Measurements from ENCODE around the gene ANKMY1. TPM values are rescaled to one million over a fixed set of nuclear protein-coding genes. Genes with fewer than 3 reads are reported as not detected.

ANKMY1 gene
- total and polyA plus RNA-seq, 2 of the 13 experiments (the other 11 are each of a cell fraction or from before 2014, with no cell fraction given), result 11.7 to 18.8 TPM

DNA sequence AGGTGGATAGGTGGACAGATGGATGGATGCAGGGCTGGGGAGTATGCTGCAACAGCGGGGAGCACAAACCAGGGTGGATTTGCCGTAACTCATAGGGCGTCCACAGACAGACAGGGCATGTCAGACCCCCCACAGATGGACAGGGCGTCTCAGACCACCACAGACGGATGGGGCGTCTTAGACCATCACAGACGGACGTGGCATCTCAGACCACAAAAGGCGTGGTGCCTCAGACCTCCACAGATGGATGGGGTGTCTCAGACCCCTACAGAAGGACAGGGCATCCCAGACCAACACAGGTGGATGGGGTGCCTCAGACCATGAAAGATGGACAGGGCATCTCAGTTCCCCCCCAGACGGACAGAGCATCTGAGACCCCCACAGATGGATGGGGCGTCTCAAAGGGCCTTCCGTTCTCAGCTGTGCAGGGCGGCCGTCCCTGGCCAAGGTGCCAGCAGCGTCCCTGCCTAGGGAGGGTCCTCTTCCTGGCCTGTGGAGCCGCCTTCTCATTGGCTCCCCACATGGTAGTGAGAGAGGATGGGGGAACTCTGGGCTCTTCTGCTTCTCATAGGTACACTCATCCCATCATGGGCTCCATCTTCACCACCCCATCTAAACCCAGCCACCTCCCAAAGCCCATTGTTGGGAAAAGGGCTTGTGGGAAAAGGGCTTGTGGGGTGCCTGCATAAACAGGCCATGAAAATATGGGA is 2.1 kb downstream of the ANKMY1 start:
- no TSS peak for BruUV-seq (replicated peaks)
- no peak overlapping the region for H3K4me3 ChIP-seq (replicated peaks in 1 of 3; ENCODE audit: insufficient read depth in 1 of 3, low read depth in 2 of 3, low read length in 3 of 3)
- FAIRE-seq (no peak), ATAC-seq (no peak), DNase-seq (ENCODE audit: low spot score) (no peak)
- no peaks in the 10 kb centered on the region for H3K9me3 ChIP-seq (ENCODE audit: low read length)
- intact Hi-C loops (cut with micrococcal nuclease; ENCODE audit: unreplicated experiment), result no loop called here
- H3K4me1 ChIP-seq (ENCODE audit: insufficient read depth, low read length), result peaks cover 44% of the 10 kb centered on the region
- peaks cover 18 to 44% of the 10 kb centered on the region in 2 experiments for H3K36me3 ChIP-seq (replicated peaks in 1 of 2; ENCODE audit: control insufficient read depth in 1 of 2, insufficient read depth in 2 of 2, low read length in 2 of 2)
- H4K20me1 ChIP-seq (ENCODE audit: insufficient read depth, low read length), result no peaks in the 10 kb centered on the region
- peaks cover 28% of the 10 kb centered on the region for H3K79me2 ChIP-seq (ENCODE audit: insufficient read depth, low read length)
- peak overlapping the region; percentile 29 for H3K27ac ChIP-seq (ENCODE audit: extremely low read length, insufficient read depth, low read length)
- no peaks in the 10 kb centered on the region for H3K27me3 ChIP-seq (ENCODE audit: control insufficient read depth in 1 of 2, insufficient read depth in 2 of 2, low read length in 2 of 2)
- H2AFZ ChIP-seq (ENCODE audit: low read length), result no peak overlapping the region
- no peak overlapping the region for H3K4me2 ChIP-seq (ENCODE audit: low read depth, low read length)
- no peak overlapping the region for H3K9ac ChIP-seq (ENCODE audit: insufficient read depth, low read depth, low read length)
- in situ Hi-C loops (cut with HindIII; ENCODE audit: extremely low pct_ligation_motif_present, low pct_unique_long_range_greater_than_20kb), result loop anchor here (25.0 kb wide), 1 partner anchor 657 kb away; no protein-coding TSS in a partner anchor
- 94% methylated on average over 9 of the region's 16 CpGs for WGBS (ENCODE audit: low lambda C conversion rate)
- CTCF ChIA-PET (ENCODE audit: low intra/inter-chr PET ratio, low total read pairs), result no interaction called here
- POLR2A ChIA-PET, result interaction anchor here (2.7 kb wide), 1 partner anchor 10 kb away, joined by 12 read pairs; no protein-coding TSS in a partner anchor
- peak; percentile 58; the same call in 1 of the 2 replicates for TF ChIP-seq NRL (CRISPR knock-in tag; IDR thresholded peaks at IDR 0.05; ENCODE audit: borderline replicate concordance)
- no peak for TF ChIP-seq ZBTB8A (CRISPR knock-in tag; IDR thresholded peaks at IDR 0.05; ENCODE audit: borderline replicate concordance, low read depth)

DNA sequence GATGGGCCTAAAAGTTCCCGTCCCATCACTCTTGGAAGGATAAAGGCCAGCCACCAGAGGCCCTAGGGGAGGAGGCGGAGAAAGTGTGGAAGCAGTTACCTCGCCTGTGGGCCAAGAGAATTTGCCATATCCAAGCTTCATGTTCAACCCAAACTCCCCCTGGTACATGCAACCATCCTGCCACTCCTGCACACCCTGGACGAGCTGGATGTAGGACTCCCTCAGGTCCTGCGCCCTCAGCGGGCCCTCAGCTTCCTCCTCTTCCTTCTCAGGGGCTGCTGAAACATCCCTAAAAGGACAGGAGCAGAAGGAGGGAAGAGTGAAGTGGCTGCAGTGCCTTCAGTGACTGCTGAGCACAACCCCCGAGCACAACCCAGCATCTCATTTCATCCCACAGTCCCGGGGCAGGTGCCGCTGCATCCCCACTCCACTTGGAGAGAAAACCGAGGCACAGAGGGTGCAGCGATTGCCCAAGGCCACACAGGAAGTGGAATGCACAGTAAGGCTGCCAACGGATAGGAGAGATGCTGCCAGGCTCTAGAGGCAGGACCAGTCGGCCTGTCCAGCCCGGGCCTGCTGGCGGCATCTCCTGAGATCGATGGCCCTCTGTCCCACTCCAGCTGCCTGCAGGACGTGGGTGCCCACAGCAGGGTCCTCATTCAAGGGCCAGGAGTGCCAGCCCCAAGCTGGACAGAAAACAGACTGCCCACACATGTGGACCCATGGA is 2.9 kb downstream of the ANKMY1 start:
- H3K4me3 ChIP-seq (replicated peaks in 1 of 3; ENCODE audit: insufficient read depth in 1 of 3, low read depth in 2 of 3, low read length in 3 of 3), result no peak overlapping the region
- H3K27ac ChIP-seq (ENCODE audit: extremely low read length, insufficient read depth, low read length), result no peak overlapping the region
- CTCF ChIA-PET (ENCODE audit: low intra/inter-chr PET ratio, low total read pairs), result no interaction called here
- H3K79me2 ChIP-seq (ENCODE audit: insufficient read depth, low read length), result peaks cover 26% of the 10 kb centered on the region
- H3K36me3 ChIP-seq (replicated peaks in 1 of 2; ENCODE audit: control insufficient read depth in 1 of 2, insufficient read depth in 2 of 2, low read length in 2 of 2), result peaks cover 18 to 45% of the 10 kb centered on the region in 2 experiments
- H3K9ac ChIP-seq (ENCODE audit: insufficient read depth, low read depth, low read length), result no peak overlapping the region
- 98% methylated on average over 17 of the region's 17 CpGs for WGBS (ENCODE audit: low lambda C conversion rate)
- no peak overlapping the region for H3K4me2 ChIP-seq (ENCODE audit: low read depth, low read length)
- in situ Hi-C loops (cut with HindIII; ENCODE audit: extremely low pct_ligation_motif_present, low pct_unique_long_range_greater_than_20kb), result loop anchor here (25.0 kb wide), 1 partner anchor 657 kb away; no protein-coding TSS in a partner anchor
- DNase-seq (ENCODE audit: low spot score) (no peak), ATAC-seq (no peak), FAIRE-seq (no peak)
- no peaks in the 10 kb centered on the region for H3K9me3 ChIP-seq (ENCODE audit: low read length)
- no peaks in the 10 kb centered on the region for H4K20me1 ChIP-seq (ENCODE audit: insufficient read depth, low read length)
- POLR2A ChIA-PET, result interaction anchor here (2.3 kb wide), 1 partner anchor 10 kb away, joined by 6 read pairs; no protein-coding TSS in a partner anchor
- no peaks in the 10 kb centered on the region for H3K27me3 ChIP-seq (ENCODE audit: control insufficient read depth in 1 of 2, insufficient read depth in 2 of 2, low read length in 2 of 2)
- no TSS peak for BruUV-seq (replicated peaks)
- intact Hi-C loops (cut with micrococcal nuclease; ENCODE audit: unreplicated experiment), result no loop called here
- H2AFZ ChIP-seq (ENCODE audit: low read length), result no peak overlapping the region
- TF ChIP-seq PCBP2 (optimal IDR thresholded peaks at IDR 0.05; ENCODE audit: low read depth, low read length, poor library complexity, severe bottlenecking) (no peak), ZNF282 (IDR thresholded peaks at IDR 0.05; ENCODE audit: partially characterized antibody) (no peak), SMAD9 (CRISPR knock-in tag; IDR thresholded peaks at IDR 0.05) (no peak), BORCS8-MEF2B (CRISPR knock-in tag; IDR thresholded peaks at IDR 0.05) (no peak), RFXAP (CRISPR knock-in tag; IDR thresholded peaks at IDR 0.05; ENCODE audit: borderline replicate concordance) (no peak), PAWR (CRISPR knock-in tag; IDR thresholded peaks at IDR 0.05; ENCODE audit: borderline replicate concordance) (no peak)
- TF ChIP-seq, protein P1, sequence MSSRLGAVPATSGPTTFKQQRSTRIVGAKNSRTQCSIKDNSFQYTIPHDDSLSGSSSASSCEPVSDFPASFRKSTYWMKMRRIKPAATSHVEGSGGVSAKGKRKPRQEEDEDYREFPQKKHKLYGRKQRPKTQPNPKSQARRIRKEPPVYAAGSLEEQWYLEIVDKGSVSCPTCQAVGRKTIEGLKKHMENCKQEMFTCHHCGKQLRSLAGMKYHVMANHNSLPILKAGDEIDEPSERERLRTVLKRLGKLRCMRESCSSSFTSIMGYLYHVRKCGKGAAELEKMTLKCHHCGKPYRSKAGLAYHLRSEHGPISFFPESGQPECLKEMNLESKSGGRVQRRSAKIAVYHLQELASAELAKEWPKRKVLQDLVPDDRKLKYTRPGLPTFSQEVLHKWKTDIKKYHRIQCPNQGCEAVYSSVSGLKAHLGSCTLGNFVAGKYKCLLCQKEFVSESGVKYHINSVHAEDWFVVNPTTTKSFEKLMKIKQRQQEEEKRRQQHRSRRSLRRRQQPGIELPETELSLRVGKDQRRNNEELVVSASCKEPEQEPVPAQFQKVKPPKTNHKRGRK (CRISPR knock-in tag; IDR thresholded peaks at IDR 0.05), result no peak
- peaks cover 43% of the 10 kb centered on the region for H3K4me1 ChIP-seq (ENCODE audit: insufficient read depth, low read length)

Measured in HepG2 (cell line).